Epidermal melanocyte (primary cell): ENCODE data around the gene TFG.
"Not testable (repeated sequence)": the region's sequence is repeated elsewhere in the genome, so short reads cannot be mapped to it uniquely, and the experiment has no call there.

Source experiments
- DNase-seq: peaks from one replicate; pipeline ENCODE4 v3.0.0; 2011; ENCODE audit warnings: low spot score; ENCODE audit not compliant: insufficient read length

The TFG gene

DNA sequence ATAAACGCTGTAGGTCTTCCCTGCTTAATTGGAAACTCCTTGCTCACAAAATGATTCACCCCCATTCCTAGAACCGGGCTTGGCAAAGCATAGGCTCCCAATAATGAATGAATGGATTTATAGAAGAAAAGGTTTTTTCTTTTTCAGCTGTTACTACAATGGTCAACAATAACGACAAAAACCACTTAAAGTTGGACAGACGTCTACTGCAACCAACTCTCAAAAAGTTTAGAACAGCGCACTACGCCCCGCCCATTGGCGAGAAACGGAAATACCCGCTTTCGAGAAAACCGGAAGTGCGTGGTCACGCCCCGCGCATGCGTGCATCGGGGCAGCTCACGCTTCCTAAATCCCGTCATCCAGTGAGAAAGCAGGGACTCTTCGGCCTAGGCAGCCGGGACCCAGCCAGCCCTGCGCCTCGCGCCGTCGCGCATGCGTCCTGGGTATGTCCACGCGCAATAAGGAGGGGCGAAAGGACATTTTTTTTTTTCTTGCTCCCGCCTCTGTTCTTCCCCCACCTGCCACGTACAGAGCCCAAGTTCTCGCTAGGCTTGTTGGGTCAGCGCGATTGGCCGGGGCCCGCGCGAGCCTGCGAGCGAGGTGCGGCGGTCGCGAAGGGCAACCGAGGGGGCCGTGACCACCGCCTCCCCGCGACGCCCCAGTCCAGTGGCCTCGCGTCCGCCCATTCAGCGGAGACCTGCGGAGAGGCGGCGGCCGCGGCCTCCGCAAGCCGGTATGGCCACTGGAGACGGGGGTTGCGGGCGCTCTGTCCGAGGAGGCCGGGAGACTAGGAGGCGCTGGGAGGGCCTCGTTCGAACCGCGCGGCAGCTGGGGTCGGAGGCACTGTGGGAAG is at the start of gene TFG:
Gene TFG (plus strand): TSS at position 506 of the 853 bp plus-strand sequence. CDS start 4,192 bp downstream, outside the sequence.
- peak; percentile 97 for DNase-seq

DNA sequence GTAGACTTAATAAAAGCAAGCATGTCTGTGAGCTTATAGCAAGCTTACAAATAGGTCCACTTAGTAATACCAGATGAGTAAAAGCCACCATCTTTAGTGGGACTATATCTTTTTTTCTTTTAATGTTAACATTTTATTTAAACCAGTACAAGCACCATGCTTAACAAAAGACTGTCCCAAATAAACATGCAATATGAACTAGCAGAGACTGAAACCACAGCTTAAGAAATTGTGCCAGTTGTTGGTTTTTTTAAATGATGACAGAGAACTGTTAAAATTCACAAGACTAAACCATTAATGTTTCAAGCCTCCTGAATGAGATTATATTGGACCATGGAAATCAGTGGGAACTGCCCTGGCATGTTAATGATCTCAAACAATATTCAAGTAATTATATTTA is 48.0 kb upstream of the TFG start:
- not testable (repeated sequence) for DNase-seq

DNA sequence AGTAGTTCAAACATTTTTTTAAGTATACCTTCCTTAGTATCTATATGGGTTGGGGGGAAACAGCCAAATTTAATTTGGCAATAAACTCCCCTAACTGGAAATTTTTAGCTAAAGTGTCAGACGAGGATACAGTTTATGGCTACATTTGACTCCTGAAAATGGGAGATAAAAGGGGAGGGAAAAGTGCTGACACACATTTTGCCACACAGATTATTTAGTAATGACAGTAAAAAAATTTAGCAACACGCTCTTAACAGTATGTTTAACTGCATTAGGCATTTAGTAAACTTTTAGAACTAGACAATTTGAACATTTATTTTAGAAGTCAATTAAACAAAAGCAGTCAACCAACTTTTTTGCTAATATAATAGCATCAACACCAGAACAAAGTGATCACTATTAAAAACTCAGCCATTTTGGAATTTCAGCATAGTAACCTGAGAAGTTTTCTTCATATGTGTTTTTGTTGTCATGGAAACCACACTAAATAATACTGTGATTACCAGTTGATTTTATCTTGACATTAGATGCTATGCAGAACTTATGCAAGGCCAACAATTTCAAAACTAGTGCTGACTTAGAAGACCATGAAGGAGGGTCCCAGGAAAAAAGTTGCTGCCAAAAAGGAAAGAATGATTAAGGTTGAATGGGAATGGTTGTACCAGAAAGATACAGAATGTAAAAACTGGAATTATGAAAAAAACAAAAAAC is 47.0 kb upstream of the TFG start:
- no peak for DNase-seq

- DNase-seq, result no peak
Observed at GRCh38 chr3:100665230-100665629, 44.1 kb upstream of the TFG start.

DNA sequence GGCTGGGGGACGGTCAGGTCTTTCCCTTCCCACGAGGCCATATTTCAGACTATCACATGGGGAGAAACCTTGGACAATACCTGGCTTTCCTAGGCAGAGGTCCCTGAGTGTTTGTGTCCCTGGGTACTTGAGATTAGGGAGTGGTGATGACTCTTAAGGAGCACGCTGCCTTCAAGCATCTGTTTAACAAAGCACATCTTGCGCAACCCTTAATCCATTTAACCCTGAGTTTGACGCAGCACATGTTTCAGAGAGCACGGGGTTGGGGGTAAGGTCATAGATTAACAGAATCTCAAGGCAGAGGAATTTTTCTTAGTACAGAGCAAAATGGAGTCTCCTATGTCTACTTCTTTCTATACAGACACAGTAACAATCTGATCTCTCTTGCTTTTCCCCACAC is 42.6 kb upstream of the TFG start:
- DNase-seq, result not testable (repeated sequence)

GRCh38 chr3:100667316-100667715 is 42.0 kb upstream of the TFG start:
- DNase-seq, result not testable (repeated sequence)

DNA sequence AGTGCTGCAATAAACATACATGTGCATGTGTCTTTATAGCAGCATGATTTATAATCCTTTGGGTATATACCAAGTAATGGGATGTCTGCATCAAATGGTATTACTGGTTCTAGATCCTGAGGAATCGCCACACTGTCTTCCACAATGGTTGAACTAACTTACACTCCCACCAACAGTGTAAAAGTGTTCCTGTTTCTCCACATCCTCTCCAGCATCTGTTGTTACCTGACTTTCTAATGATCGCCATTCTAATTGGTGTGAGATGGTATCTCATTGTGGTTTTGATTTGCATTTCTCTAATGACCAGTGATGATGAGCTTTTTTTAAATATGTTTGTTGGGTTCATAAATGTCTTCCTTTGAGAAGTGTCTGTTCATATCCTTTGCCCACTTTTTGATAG is 38.3 kb upstream of the TFG start:
- not testable (repeated sequence) for DNase-seq

DNA sequence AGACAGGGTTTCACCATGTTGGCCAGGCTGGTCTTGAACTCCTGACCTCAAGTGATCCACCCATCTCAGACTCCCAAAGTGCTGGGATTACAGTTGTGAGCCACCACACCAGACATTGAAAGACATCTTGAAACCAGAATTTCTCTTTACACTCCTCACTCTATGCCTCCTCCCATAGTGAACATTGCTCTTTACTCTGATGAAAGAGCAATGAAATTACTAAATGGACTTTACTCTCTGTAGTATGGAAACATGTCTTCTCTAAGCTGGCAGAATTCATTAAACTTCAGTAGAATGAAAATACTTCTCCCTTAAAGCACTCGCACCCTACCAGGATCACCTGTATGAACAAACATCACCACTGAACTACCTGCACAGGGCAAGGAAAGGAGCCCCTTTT is 27.8 kb upstream of the TFG start:
- DNase-seq, result no peak

- DNase-seq, result no peak
Observed at GRCh38 chr3:100682056-100682853, 27.0 kb upstream of the TFG start.

DNA sequence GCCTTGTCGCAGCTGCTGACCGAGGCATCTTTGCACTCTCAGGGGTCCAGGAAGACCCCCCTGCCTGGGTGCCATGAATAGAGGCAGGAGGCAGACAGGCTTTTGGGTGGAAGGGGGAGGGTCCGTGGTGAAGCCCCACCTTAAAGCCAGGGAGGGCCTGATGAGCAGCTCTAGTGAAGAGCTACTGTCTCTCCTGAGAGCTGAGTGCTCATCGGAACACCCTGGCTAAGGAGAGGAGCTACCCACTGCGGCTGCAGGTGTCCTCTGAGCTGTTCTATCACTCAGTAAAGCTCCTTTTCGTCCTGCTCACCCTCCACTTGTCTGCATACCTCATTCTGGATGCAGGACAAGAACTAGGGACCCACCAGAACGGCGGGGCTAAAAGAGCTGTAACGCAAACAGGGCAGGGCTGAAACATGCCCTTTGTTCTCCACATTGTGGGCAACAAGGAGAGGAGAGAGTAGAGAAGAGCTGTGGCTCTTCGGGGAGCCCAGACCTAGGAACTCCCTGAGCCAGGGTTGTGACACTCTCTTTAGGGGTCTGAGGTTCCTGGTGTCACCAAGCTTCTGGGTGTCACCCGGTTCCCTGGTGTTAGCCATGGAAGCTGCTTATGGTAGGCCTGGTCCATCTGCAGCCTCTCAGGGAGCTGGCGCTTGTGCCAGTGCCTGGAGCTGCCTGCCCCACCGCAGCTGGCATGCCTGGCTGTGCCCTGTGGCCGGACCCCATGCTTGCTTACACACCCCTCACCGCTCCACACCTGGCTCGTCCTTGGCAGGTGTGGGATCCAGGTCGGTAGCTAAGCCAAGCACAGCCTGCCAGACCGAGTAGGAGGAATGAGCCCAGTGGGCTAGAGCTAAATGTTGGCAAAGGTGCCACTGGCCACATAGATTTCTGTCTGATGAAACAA is 26.2 kb upstream of the TFG start:
- DNase-seq, result no peak

DNA sequence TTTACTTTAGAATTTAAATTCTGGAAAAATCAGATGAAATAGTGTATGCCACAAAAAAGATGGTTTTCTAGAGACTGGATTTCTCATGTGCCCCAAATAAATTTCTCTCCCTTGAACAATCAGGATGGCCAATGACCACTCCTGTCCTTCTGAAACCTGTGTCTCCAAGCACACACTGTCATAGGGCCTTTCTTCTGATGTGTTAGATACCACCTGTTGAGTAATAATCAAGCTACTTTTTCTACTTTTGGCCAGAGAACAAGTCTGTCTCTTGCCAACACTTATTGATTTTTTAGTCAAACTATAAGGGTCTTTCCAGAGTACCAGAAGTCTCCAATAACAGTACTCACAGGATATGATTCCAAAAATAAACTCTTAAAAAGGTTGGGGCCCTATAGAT is 16.1 kb upstream of the TFG start:
- no peak for DNase-seq

GRCh38 chr3:100695696-100696095 is 13.6 kb upstream of the TFG start:
- DNase-seq, result no peak

DNA sequence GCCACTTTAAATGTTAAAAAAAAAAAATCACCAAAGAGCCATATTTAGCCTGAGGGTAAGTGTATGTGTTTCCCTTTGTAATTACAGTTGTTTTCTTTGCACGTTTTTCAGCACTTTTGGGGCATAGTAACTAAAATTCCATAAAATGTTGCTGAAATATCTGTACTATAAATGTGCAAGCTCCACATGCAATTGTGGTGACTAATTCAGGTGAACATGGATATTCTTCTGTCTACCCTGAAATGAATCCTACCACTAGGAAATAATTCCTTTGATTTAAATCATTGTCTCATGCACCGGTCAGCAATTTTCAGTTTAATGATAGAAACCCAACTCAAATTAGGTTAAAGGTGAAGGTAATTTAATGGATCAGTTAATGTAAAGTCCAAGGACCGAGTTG is 13.1 kb upstream of the TFG start:
- no peak for DNase-seq

DNA sequence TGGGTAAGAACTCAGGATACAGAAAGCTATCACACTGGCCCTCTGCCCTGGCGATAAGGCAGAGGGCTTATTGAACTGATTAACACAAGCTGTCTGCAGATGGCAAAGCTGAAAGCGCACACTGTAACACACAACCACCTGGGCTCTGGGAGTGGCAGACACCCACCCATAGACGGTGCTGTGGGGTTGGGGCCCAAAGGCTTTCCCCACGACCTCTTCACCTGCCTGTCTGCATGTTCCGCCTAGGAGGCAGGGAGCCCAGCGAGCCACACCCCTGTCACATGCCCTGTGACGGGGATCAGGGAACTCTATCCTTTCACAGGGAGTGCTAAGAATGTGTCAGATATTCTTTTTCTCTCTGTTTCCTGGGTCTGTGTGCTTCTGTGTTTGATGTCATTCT is 12.1 kb upstream of the TFG start:
- no peak for DNase-seq

DNA sequence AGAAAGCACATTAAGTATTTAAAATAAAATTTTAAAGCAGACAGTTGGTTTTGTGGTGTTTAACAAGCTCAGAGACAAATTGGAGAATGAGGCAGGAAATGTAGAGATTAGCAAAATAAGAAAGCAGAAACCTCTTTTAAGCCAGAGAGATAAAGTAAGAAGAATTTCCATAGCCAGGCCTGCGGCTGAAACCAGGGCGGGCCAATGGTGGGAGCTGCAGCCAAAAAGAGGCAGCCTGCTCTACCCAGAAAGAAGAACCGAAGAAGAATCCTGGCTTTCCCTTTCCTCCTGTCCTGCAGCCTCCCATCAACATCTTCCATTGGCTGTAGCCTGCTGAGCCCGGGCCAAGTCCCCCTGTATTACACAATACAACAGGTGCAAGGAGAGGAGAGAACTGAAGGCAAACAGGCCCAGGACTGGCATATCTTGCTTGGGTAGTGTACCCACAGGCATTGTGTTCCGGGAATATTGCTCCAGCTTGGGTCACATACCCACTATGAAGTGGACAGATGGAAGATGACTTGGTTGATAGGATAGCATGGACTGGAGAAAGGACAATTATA is 11.5 kb upstream of the TFG start:
- no peak for DNase-seq

DNA sequence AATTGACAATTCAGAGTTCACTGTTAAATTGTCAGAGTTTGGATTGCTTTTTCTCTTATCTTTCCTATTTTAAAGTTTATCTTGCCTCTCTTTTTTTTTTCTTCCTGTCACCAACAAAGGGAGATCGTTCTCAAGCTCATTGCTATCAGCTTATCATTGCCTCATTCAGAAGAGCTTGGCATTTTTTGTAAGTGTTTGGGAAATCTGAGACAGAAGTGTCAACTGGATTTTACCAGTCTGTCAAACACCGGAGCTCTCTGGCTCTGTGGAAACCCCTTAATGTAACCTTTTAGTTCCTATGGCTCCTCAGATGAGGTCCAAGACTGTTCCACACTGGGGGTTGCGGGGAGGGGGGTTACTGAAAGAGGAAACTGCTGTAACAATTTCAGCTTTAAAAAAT is 10.6 kb upstream of the TFG start:
- no peak for DNase-seq

DNA sequence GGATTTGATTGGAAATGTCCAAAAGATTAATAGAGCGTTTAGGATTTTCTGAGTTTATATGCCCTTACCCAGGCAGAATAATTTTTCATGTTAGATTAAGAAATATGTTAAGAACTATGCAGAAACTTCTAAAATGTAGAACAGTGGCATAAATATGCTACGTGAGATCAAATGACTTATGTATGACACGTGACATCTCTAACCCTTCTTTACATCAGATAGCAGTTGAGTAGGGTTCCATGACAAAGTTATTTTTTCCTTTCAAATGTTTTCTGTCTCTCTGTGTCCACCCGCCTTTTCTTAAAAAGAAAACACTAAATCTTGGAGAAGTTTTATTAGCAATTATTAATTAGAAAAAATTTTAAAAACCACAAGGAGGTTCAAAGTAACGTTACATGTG is 8.6 kb upstream of the TFG start:
- DNase-seq, result no peak

DNA sequence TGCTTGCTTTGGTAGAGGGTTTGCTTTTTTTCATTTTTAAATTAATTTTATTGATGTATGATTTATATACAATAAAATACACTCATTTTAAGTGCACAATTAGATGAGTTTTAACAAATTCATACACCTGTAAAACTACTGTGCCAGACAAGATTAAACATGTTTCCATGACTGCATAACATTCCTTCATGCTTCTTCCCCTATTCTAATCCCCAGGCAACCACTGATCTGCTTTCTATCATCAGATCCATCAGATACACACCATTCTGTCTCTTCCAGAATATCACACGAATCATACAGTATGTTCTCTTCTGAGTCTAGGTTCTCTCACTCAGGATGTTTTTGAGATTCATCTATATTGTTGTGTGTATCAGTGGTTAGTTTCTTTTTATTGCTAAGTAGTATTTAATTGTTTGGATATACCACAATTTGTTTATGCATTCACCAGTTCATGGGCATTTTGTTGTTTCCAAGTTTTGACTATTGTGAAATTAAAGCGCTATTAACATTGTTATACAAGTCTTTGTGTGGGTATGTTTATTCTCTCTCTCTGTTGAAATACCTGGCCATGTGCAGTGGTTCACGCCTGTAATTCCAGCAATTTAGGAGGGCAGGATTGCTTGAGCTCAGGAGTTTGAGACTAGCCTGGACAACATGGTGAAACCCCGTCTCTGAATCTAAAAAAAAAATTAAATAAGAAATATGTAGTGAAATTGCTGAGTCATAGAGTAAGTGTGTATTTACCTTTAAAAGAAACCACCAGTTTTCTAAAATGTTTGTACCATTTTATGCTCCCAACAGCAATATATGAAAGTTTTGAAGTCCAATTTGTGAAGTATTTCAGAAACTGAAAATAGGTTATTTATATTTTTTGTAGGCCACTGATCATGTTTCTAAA is 7.0 kb upstream of the TFG start:
- DNase-seq, result no peak

GRCh38 chr3:100702980-100703345 is 6.3 kb upstream of the TFG start:
- no peak for DNase-seq

- DNase-seq, result no peak
Observed at GRCh38 chr3:100703865-100704264, 5.4 kb upstream of the TFG start.
